GM21619 (cell line): ENCODE results near the gene UBE2E3.

Experiments
- ATAC-seq: cut with Tn5 transposase; IDR thresholded peaks from one replicate; pipeline ENCODE4 v1.9.1; 2021; ENCODE audit not compliant: unreplicated experiment

UBE2E3 gene

GRCh38 chr2:180980106-180980942, at the start of gene UBE2E3:
Gene UBE2E3 (plus strand): TSS chr2:180980605. CDS start chr2:180982043, 1,438 bp downstream.
- peak; percentile 71 for ATAC-seq

- ATAC-seq, result no peak
Observed at GRCh38 chr2:180931841-180932240, 48.6 kb upstream of the UBE2E3 start.

GRCh38 chr2:180933332-180933731, 47.1 kb upstream of the UBE2E3 start:
- no peak for ATAC-seq

- ATAC-seq, result no peak
Observed at GRCh38 chr2:180934911-180935310, 45.5 kb upstream of the UBE2E3 start.

- peak; percentile 65 for ATAC-seq
Observed at GRCh38 chr2:180937480-180937879, 42.9 kb upstream of the UBE2E3 start.

GRCh38 chr2:180938451-180938850, 42.0 kb upstream of the UBE2E3 start:
- peak; percentile 44 for ATAC-seq

- ATAC-seq, result no peak
Observed at GRCh38 chr2:180943275-180943674, 37.1 kb upstream of the UBE2E3 start.

GRCh38 chr2:180944372-180944771, 36.0 kb upstream of the UBE2E3 start:
- no peak for ATAC-seq

GRCh38 chr2:180947208-180947689, 33.2 kb upstream of the UBE2E3 start:
- ATAC-seq, result no peak

- ATAC-seq, result no peak
Observed at GRCh38 chr2:180949896-180950295, 30.5 kb upstream of the UBE2E3 start.

GRCh38 chr2:180952082-180952481, 28.3 kb upstream of the UBE2E3 start:
- peak; percentile 56 for ATAC-seq

GRCh38 chr2:180952731-180953336, 27.6 kb upstream of the UBE2E3 start:
- no peak for ATAC-seq

GRCh38 chr2:180953550-180953949, 26.9 kb upstream of the UBE2E3 start:
- ATAC-seq, result no peak

GRCh38 chr2:180955101-180955500, 25.3 kb upstream of the UBE2E3 start:
- ATAC-seq, result no peak

- no peak for ATAC-seq
Observed at GRCh38 chr2:180959787-180960186, 20.6 kb upstream of the UBE2E3 start.

GRCh38 chr2:180960982-180961381, 19.4 kb upstream of the UBE2E3 start:
- ATAC-seq, result no peak

- ATAC-seq, result no peak
Observed at GRCh38 chr2:180962727-180963314, 17.6 kb upstream of the UBE2E3 start.

- no peak for ATAC-seq
Observed at GRCh38 chr2:180966378-180966777, 14.0 kb upstream of the UBE2E3 start.

GRCh38 chr2:180969124-180969523, 11.3 kb upstream of the UBE2E3 start:
- ATAC-seq, result no peak

- ATAC-seq, result no peak
Observed at GRCh38 chr2:180970016-180970415, 10.4 kb upstream of the UBE2E3 start.

- no peak for ATAC-seq
Observed at GRCh38 chr2:180971811-180972210, 8.6 kb upstream of the UBE2E3 start.

GRCh38 chr2:180975585-180975984, 4.8 kb upstream of the UBE2E3 start:
- no peak for ATAC-seq
